ENCODE measurements around the gene PPP1R14D. TPM values are rescaled to one million over a fixed set of nuclear protein-coding genes. Genes with fewer than 3 reads are reported as not detected.
"Not testable (repeated sequence)": the region's sequence is repeated elsewhere in the genome, so short reads cannot be mapped to it uniquely, and the experiment has no call there.

Gene PPP1R14D
- total RNA-seq, 1 donor from 2014 or later = not detected

- no peak for DNase-seq (ENCODE audit: low read depth)
- TF ChIP-seq, protein P1, sequence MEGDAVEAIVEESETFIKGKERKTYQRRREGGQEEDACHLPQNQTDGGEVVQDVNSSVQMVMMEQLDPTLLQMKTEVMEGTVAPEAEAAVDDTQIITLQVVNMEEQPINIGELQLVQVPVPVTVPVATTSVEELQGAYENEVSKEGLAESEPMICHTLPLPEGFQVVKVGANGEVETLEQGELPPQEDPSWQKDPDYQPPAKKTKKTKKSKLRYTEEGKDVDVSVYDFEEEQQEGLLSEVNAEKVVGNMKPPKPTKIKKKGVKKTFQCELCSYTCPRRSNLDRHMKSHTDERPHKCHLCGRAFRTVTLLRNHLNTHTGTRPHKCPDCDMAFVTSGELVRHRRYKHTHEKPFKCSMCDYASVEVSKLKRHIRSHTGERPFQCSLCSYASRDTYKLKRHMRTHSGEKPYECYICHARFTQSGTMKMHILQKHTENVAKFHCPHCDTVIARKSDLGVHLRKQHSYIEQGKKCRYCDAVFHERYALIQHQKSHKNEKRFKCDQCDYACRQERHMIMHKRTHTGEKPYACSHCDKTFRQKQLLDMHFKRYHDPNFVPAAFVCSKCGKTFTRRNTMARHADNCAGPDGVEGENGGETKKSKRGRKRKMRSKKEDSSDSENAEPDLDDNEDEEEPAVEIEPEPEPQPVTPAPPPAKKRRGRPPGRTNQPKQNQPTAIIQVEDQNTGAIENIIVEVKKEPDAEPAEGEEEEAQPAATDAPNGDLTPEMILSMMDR (conservative IDR thresholded peaks at IDR 0.05; ENCODE audit: low read depth, low read length) = no peak
- H3K4me3 ChIP-seq (ENCODE audit: low read depth, low read length) = no peak overlapping the region
Observed at GRCh38 chr15:40871749-40872617, 43.5 kb upstream of the PPP1R14D start.

GRCh38 chr15:40870716-40871115, 42.2 kb upstream of the PPP1R14D start:
- TF ChIP-seq, protein P1 (conservative IDR thresholded peaks at IDR 0.05; ENCODE audit: low read depth, low read length) = no peak
- DNase-seq (ENCODE audit: low read depth) = no peak
- no peak overlapping the region for H3K4me3 ChIP-seq (ENCODE audit: low read depth, low read length)

DNA sequence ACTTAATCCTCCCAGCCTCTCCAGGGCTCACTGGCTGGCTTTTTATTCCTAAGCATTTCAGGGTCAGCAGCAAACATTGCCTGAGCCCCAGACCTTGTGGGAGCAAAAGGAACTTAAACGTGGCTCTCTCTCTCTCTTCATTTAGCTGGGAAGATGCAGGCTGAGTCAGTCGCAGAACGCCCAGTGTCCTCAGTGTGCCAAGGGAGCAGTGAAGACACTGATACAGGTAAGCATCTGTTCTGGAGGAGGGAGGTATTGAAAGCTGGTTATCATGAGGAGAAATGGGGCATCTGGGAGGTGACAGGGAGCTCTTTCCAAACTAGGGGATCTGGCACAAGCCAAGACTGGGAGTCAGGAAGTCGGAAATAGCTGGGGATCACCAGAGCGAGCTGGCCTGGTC, 41.2 kb upstream of the PPP1R14D start:
- no peak for DNase-seq (ENCODE audit: low read depth)
- TF ChIP-seq, protein P1 (conservative IDR thresholded peaks at IDR 0.05; ENCODE audit: low read depth, low read length) = no peak
- no peak overlapping the region for H3K4me3 ChIP-seq (ENCODE audit: low read depth, low read length)

DNA sequence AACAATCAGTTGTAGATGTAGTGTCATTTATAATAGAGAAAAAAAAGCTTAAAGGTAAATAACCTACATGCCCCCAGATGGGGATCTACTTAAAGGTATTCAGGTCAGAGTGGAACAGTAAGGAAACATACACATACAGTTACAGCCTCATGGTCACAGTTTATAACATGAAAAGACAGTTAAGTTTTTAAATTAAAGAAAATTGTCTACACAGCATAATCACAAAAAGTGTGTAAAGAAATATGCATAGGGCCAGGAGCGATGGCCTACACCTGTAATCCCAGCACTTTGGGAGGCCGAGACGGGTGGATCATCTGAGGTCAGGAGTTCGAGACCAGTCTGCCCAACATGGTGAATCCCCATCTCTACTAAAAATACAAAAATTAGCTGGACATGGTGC, 38.7 kb upstream of the PPP1R14D start:
- H3K4me3 ChIP-seq (ENCODE audit: low read depth, low read length) = no peak overlapping the region
- DNase-seq (ENCODE audit: low read depth) = no peak
- TF ChIP-seq, protein P1 (conservative IDR thresholded peaks at IDR 0.05; ENCODE audit: low read depth, low read length) = no peak

- TF ChIP-seq, protein P1 (conservative IDR thresholded peaks at IDR 0.05; ENCODE audit: low read depth, low read length) = no peak
- no peak for DNase-seq (ENCODE audit: low read depth)
- H3K4me3 ChIP-seq (ENCODE audit: low read depth, low read length) = no peak overlapping the region
Observed at GRCh38 chr15:40863660-40864270, 35.3 kb upstream of the PPP1R14D start.

GRCh38 chr15:40861147-40861546, 32.6 kb upstream of the PPP1R14D start:
- H3K4me3 ChIP-seq (ENCODE audit: low read depth, low read length); DNase-seq (ENCODE audit: low read depth): not testable (repeated sequence)

DNA sequence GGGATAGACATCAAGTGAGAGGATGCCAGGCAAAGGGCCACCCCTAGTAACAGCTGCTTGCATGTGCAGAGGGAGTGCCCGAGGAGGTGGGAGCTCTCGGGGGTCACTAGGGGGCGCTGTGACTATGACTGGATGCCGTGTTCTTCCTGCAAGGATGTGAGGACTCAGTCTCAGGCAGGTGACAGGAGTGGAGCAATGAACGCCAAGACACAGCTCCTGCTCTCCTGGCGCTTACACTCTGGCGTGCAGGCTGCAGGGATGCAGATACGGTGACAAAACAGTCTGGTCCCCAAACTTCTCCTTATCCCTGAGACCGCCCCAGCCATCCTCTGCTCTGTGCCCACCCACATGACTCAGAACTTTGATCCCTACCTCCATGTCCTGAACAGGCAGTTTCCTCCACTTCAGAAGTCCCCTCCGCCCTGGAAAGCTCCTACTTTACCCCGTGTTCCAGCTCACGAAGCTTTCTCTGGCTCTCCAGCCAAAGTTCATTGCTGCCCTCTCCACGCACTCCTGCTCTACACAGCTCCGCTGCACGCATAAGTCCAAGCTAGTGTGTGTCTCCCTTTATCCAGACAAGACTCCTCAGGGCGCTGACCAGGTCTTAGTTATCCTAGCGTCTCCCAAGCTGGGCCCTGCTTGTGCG, 30.8 kb upstream of the PPP1R14D start:
- TF ChIP-seq, protein P1 (conservative IDR thresholded peaks at IDR 0.05; ENCODE audit: low read depth, low read length) = peak; percentile 92
- DNase-seq (ENCODE audit: low read depth) = no peak
- H3K4me3 ChIP-seq (ENCODE audit: low read depth, low read length) = peak overlapping the region; percentile 5

Data from epithelial cell of proximal tubule (primary cell).